Activated CD4-positive, alpha-beta T cell treated with anti-CD3 and anti-CD28 coated beads, Interleukin-2, Interleukin-4, amounts not matched to agents 100 ng/mL and 50 ng/mL, durations not matched to agents 16 hours and 8 hours (primary cell): Measurements from ENCODE around the gene CCDC50.

Experiments
- DNase-seq: peaks from one replicate; pipeline ENCODE4 v3.0.0-alpha.2; 2020; ENCODE audit warnings: low spot score

CCDC50 gene

GRCh38 chr3:191316876-191317603 lies 12.2 kb upstream of the CCDC50 start:
- DNase-seq, result no peak

- no peak for DNase-seq
These were observed 8.9 kb upstream of the CCDC50 start for GRCh38 chr3:191320316-191320715.

GRCh38 chr3:191321019-191321767 lies 8.0 kb upstream of the CCDC50 start:
- DNase-seq, result no peak

- no peak for DNase-seq
These were observed 4.3 kb upstream of the CCDC50 start for GRCh38 chr3:191324936-191325335.

GRCh38 chr3:191327526-191327925 lies 1.7 kb upstream of the CCDC50 start:
- DNase-seq, result no peak

- DNase-seq, result no peak
These were observed 722 bp upstream of the CCDC50 start for GRCh38 chr3:191328383-191328961.

GRCh38 chr3:191329654-191330529 lies 698 bp downstream of the CCDC50 start, which contains the start of gene UTS2B:
Gene UTS2B (minus strand): TSS chr3:191330526. CDS start chr3:191282189, 48,337 bp downstream.
- no peak for DNase-seq

GRCh38 chr3:191330530-191331048 lies 1.4 kb downstream of the CCDC50 start:
- DNase-seq, result no peak

- no peak for DNase-seq
These were observed 2.2 kb downstream of the CCDC50 start for GRCh38 chr3:191331388-191331787.

GRCh38 chr3:191333298-191333880 lies 4.2 kb downstream of the CCDC50 start:
- no peak for DNase-seq

- DNase-seq, result no peak
These were observed 5.2 kb downstream of the CCDC50 start for GRCh38 chr3:191334346-191334893.

GRCh38 chr3:191336833-191337232 lies 7.6 kb downstream of the CCDC50 start:
- no peak for DNase-seq

GRCh38 chr3:191338177-191338488 lies 8.9 kb downstream of the CCDC50 start:
- no peak for DNase-seq

GRCh38 chr3:191339316-191339917 lies 10.2 kb downstream of the CCDC50 start:
- DNase-seq, result no peak

- DNase-seq, result no peak
These were observed 11.2 kb downstream of the CCDC50 start for GRCh38 chr3:191340351-191340750.

GRCh38 chr3:191340966-191341365 lies 11.8 kb downstream of the CCDC50 start:
- no peak for DNase-seq

- DNase-seq, result no peak
These were observed 12.8 kb downstream of the CCDC50 start for GRCh38 chr3:191342006-191342405.

- no peak for DNase-seq
These were observed 13.2 kb downstream of the CCDC50 start for GRCh38 chr3:191342411-191342810.

GRCh38 chr3:191343115-191343514 lies 13.9 kb downstream of the CCDC50 start:
- DNase-seq, result no peak

GRCh38 chr3:191343913-191344312 lies 14.7 kb downstream of the CCDC50 start:
- no peak for DNase-seq

GRCh38 chr3:191345334-191345733 lies 16.1 kb downstream of the CCDC50 start:
- DNase-seq, result no peak
